Kidney capillary endothelial cell (primary cell): ENCODE results near the gene S100PBP.
"Not testable (repeated sequence)": the region's sequence is repeated elsewhere in the genome, so short reads cannot be mapped to it uniquely, and the experiment has no call there.

Source experiments
- DNase-seq: peaks from one replicate; pipeline ENCODE4 v3.0.0-alpha.2; 2018; ENCODE audit warnings: low spot score

Gene S100PBP

GRCh38 chr1:32900956-32901822, 83.7 kb downstream of the S100PBP start, which contains the start of gene TMEM54:
Gene TMEM54 (minus strand): TSS chr1:32901389. CDS start chr1:32901238, 151 bp downstream.
- no peak for DNase-seq

DNA sequence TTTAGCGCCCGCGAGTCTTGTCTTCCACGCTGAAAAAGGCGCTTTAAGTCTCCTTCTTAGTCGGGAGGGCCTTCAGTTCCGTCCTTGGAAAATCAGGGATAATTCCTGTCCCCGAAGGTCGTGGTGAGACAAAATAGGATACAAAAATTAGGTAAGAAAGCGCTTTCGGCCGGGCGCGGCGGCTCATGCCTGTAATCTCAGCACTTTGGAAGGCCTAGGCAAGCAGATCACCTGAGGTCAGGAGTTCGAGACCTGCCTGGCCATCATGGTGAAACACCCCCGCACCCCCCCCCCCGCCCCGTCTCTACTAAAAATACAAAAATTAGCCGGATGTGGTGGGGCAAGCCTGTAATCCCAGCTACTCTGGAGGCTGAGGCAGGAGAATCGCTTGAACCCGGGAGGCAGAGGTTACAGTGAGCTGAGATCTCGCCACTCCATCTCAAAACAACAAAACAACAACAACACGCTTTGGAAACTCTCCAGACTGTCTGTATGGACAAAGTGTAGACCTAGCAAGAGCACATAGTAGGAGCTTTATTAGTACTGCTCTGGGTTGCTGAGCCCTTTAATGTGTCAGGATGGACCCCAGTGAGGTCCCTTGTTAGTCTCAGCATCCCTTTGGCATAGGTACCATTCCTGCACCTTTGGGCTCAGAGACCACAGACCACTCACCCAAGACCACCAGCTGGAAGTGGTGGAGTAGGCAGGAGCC, 84.5 kb downstream of the S100PBP start:
- DNase-seq, result no peak

- no peak for DNase-seq
These were observed 85.1 kb downstream of the S100PBP start for GRCh38 chr1:32902535-32902920.

DNA sequence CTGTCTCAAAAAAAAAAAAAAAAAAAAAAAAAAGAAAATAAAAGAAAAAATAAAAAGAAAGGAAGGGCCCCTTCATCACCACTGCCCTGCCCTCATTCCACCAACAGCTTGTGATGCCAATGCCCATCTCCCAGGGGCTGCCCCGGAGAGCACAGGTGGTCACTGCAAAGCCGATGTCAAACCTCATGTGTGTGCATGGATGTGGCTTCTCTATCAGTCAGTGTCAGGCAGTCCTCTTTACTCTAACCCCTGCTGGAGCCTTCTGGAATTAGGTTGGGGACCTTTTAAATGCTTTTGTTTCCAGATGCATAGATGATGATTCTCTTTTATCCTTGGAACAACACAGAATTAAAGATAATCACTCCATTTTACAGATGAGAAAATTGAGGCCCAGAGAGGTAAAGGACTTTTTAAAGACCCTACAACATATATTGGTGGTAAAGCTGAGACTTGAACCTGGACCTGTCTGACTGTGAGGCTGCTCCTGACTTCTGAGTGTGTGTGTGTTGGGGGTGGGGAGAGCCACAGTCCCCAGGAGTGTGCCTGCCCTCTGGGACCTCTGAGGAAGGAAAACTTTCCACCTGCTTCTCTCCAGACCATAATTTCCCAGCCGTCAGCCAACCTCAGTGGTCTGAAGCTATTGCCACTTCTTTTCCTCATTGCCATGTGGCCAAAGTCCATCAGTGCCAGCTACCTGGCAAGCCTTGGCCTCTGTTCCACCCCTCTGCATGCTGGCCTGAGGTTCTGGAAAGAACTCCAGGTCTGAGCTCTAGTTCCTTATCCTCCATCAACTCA, 86.7 kb downstream of the S100PBP start:
- DNase-seq, result no peak

- DNase-seq, result no peak
These were observed 87.3 kb downstream of the S100PBP start for GRCh38 chr1:32904797-32905196.

GRCh38 chr1:32905588-32905987, 88.1 kb downstream of the S100PBP start:
- not testable (repeated sequence) for DNase-seq

DNA sequence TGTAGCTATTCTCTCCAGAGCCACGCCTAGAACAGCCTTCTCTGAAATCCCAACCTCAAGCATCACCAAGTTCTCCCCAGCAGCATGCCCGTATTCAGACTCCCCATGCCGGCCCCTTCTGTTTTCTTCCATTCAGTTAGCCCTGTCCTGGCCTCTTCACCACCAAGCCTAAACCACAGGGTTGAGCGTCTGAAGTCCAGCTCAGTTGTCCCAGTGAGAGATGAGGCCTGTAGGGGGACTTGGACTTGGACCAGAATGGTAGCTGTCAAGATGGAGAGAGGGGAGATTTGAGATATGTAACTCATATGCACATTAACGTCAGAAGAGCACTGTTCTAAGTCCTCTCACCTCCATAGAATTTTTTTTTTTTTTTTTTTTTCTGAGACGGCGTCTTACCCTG, 89.2 kb downstream of the S100PBP start:
- no peak for DNase-seq

- DNase-seq, result no peak
These were observed 90.0 kb downstream of the S100PBP start for GRCh38 chr1:32907435-32907834.
